Vagina (tissue), 2 donors: ENCODE results near the gene TMEM234.

Experiments
- POLR2A ChIP-seq, 2 donors: fragments of 450-650 bp; IDR thresholded peaks; one replicate each; pipeline ENCODE4 v1.6.1; 2017; ENCODE audit warnings: antibody characterized with exemption in 2 of 2, mild to moderate bottlenecking in 2 of 2, moderate library complexity in 2 of 2
- TF ChIP-seq, protein P1 (sequence below), 3 experiments: fragments of 450-650 bp in 2 of 3; fragments of 200-600 bp in 1 of 3; sonication (generic) in 1 of 3; IDR thresholded peaks; one replicate each; pipeline ENCODE4 v1.5.1; 2017 to 2019; ENCODE audit warnings: antibody characterized with exemption in 3 of 3, mild to moderate bottlenecking in 2 of 3, moderate library complexity in 2 of 3

DNA sequence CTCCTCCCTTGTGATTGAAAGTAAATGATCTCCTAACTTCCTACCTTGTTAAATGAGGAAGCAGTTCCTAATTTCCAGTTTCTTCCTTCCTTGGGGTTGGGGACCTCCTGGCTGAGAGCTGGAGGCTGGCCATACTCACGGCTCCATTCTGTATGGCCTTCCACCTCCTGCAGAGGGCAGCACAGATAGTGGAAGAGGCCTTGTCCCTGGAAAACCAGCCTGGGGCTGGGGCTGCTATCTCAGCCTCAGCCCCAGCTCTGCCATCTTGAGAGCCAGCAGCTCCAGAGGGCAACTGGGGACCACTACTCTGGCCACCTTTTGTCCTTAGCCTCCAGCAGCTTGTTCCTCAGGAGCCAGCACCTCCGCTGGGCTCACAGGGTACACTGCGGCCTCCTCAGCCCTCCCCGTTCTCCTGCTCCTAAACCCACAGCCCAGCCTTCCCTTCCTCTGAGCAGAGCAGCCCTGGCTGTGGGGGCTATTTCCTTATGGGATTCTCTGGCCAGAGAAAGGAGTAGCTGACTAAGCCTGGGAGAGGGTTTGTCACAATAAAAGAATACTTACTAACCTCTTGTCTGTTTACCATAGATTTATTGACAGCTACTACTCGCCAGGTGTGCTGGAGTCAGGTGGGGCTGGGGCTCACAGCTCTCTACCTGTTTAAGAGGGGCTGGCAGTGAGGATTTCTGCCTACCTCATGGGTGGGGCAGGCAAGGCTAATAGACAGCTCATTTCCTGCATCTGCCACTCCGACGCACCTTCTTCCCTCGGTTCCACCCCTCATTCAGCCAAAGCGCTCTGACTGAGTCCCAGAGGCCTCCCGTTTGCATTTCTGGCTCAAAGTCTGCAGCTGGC lies 6.3 kb downstream of the TMEM234 start:
- no peak for TF ChIP-seq POLR2A (IDR thresholded peaks at IDR 0.05)
- TF ChIP-seq, protein P1, sequence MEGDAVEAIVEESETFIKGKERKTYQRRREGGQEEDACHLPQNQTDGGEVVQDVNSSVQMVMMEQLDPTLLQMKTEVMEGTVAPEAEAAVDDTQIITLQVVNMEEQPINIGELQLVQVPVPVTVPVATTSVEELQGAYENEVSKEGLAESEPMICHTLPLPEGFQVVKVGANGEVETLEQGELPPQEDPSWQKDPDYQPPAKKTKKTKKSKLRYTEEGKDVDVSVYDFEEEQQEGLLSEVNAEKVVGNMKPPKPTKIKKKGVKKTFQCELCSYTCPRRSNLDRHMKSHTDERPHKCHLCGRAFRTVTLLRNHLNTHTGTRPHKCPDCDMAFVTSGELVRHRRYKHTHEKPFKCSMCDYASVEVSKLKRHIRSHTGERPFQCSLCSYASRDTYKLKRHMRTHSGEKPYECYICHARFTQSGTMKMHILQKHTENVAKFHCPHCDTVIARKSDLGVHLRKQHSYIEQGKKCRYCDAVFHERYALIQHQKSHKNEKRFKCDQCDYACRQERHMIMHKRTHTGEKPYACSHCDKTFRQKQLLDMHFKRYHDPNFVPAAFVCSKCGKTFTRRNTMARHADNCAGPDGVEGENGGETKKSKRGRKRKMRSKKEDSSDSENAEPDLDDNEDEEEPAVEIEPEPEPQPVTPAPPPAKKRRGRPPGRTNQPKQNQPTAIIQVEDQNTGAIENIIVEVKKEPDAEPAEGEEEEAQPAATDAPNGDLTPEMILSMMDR (IDR thresholded peaks at IDR 0.05), result peak in 2 of 3 experiments; percentile 24 to 37
